Iris pigment epithelial cell (primary cell): ENCODE measurements around the gene NAT9.

Source experiments
- DNase-seq: peaks from one replicate; pipeline ENCODE4 v3.0.0-alpha.2; 2011; ENCODE audit warnings: low read depth

Gene NAT9

GRCh38 chr17:74779948-74780400 is 3.8 kb upstream of the NAT9 start:
- DNase-seq = no peak

- DNase-seq = no peak
These were observed 3.4 kb upstream of the NAT9 start for GRCh38 chr17:74779501-74779900.

GRCh38 chr17:74778960-74779359 is 2.8 kb upstream of the NAT9 start:
- DNase-seq = peak; percentile 77

GRCh38 chr17:74777901-74778515 is 1.9 kb upstream of the NAT9 start:
- no peak for DNase-seq

GRCh38 chr17:74776990-74777389 is 845 bp upstream of the NAT9 start:
- DNase-seq = no peak

- no peak for DNase-seq
These were observed 619 bp downstream of the NAT9 start for GRCh38 chr17:74775409-74776043.

GRCh38 chr17:74773871-74774286 is 2.3 kb downstream of the NAT9 start:
- DNase-seq = peak; percentile 82

- DNase-seq = no peak
These were observed 2.7 kb downstream of the NAT9 start for GRCh38 chr17:74773414-74773813.

- no peak for DNase-seq
These were observed 4.1 kb downstream of the NAT9 start for GRCh38 chr17:74772053-74772452.

GRCh38 chr17:74771319-74771914 is 4.7 kb downstream of the NAT9 start:
- no peak for DNase-seq

- DNase-seq = no peak
These were observed 5.4 kb downstream of the NAT9 start for GRCh38 chr17:74770498-74771318.

GRCh38 chr17:74769856-74770497 is 6.2 kb downstream of the NAT9 start:
- no peak for DNase-seq

GRCh38 chr17:74769266-74769855 is 6.8 kb downstream of the NAT9 start:
- no peak for DNase-seq

- DNase-seq = no peak
These were observed 7.4 kb downstream of the NAT9 start for GRCh38 chr17:74768763-74769114.

- no peak for DNase-seq
These were observed 7.9 kb downstream of the NAT9 start for GRCh38 chr17:74768069-74768762.

GRCh38 chr17:74767111-74767516 is 9.0 kb downstream of the NAT9 start:
- DNase-seq = no peak

GRCh38 chr17:74766413-74766812 is 9.7 kb downstream of the NAT9 start:
- no peak for DNase-seq

- DNase-seq = no peak
These were observed 11.3 kb downstream of the NAT9 start for GRCh38 chr17:74764751-74765286.

- DNase-seq = no peak
These were observed 12.4 kb downstream of the NAT9 start for GRCh38 chr17:74763565-74764387.

- DNase-seq = no peak
These were observed 14.2 kb downstream of the NAT9 start for GRCh38 chr17:74761931-74762330.
